ENCODE results near the gene SETD1A.
A peak's percentile ranks its signal among the peaks of the same experiment; 100 is the strongest.
"Not testable (repeated sequence)": the region's sequence is repeated elsewhere in the genome, so short reads cannot be mapped to it uniquely, and the experiment has no call there.

Gene SETD1A

GRCh38 chr16:31001507-31002249 lies 44.1 kb downstream of the SETD1A start:
- no peak for DNase-seq

- no peak for DNase-seq
Measured at GRCh38 chr16:31002250-31002700, 44.7 kb downstream of the SETD1A start.

GRCh38 chr16:31002862-31003341 lies 45.3 kb downstream of the SETD1A start:
- no peak for DNase-seq

GRCh38 chr16:31003744-31004143 lies 46.2 kb downstream of the SETD1A start:
- no peak for DNase-seq

- no peak for DNase-seq
Measured at GRCh38 chr16:31004658-31005057, 47.1 kb downstream of the SETD1A start.

GRCh38 chr16:31005350-31006085 lies 48.0 kb downstream of the SETD1A start:
- no peak for DNase-seq

- no peak for DNase-seq
Measured at GRCh38 chr16:31006086-31006385, 48.5 kb downstream of the SETD1A start.

GRCh38 chr16:31006589-31006988 lies 49.0 kb downstream of the SETD1A start:
- no peak for DNase-seq

- no peak for DNase-seq
Measured at GRCh38 chr16:31007684-31008083, 50.1 kb downstream of the SETD1A start.

GRCh38 chr16:31008149-31008548 lies 50.6 kb downstream of the SETD1A start:
- DNase-seq: peak; percentile 78

GRCh38 chr16:31008551-31008950 lies 51.0 kb downstream of the SETD1A start:
- DNase-seq: no peak

- DNase-seq: no peak
Measured at GRCh38 chr16:31009120-31009519, 51.6 kb downstream of the SETD1A start.

- DNase-seq: no peak
Measured at GRCh38 chr16:31009894-31010584, 52.5 kb downstream of the SETD1A start.

- DNase-seq: no peak
Measured at GRCh38 chr16:31010585-31011325, 53.2 kb downstream of the SETD1A start, which contains the start of gene STX1B. Gene STX1B, minus strand, starts transcription at chr16:31010638. Its CDS starts 242 bp downstream, at chr16:31010396.

GRCh38 chr16:31011815-31012214 lies 54.3 kb downstream of the SETD1A start:
- not testable (repeated sequence) for DNase-seq

GRCh38 chr16:31013292-31013691 lies 55.7 kb downstream of the SETD1A start:
- DNase-seq: not testable (repeated sequence)

GRCh38 chr16:31016018-31016417 lies 58.5 kb downstream of the SETD1A start:
- no peak for DNase-seq

- not testable (repeated sequence) for DNase-seq
Measured at GRCh38 chr16:31017756-31018155, 60.2 kb downstream of the SETD1A start.

GRCh38 chr16:31020536-31020935 lies 63.0 kb downstream of the SETD1A start:
- no peak for DNase-seq

- no peak for DNase-seq
Measured at GRCh38 chr16:31022544-31023251, 65.1 kb downstream of the SETD1A start.

GRCh38 chr16:31023252-31023602 lies 65.7 kb downstream of the SETD1A start:
- DNase-seq: no peak

GRCh38 chr16:31023627-31024226 lies 66.2 kb downstream of the SETD1A start:
- DNase-seq: no peak
